ENCODE data around the gene NAT16.

Gene NAT16

DNA sequence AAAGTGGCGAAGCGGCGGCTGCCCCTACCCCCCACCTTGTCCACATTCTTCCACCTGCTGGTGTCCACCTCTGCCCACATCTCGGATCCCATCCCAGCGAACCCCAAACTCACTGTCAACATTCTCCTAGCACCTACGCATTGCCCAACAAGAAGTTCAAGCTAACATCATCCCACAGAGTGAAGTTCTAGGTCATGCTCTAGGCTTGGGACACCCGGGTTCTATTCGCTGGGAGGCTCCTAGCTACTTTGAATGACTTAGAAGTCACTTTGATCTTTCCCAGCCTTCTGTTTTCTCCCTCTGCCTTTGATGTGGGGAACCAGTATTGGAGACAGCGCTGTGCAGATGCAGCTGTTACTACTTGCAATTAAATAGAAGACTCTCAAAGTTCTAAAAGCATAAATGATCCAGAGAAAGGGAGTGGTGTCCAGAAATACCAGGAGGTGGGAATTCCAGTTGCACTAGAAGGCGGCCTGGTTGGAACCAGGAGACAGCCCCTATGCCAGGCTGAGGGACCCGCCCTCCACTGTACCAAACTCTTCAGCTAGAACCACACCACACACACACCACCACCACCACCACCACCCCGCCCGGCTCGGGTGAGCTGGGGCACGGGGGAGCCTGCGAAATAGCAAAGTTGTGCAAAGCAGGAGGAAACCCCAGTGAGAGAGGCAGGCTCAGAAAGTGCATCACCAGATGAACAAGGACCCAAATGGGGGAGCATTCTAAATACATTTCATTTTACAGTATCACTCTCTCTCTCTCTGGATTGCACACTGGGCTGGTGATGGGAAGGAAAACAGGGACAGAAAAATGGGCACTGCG is 9.3 kb downstream of the NAT16 start:
- no peak for DNase-seq (ENCODE audit: low read depth)

DNA sequence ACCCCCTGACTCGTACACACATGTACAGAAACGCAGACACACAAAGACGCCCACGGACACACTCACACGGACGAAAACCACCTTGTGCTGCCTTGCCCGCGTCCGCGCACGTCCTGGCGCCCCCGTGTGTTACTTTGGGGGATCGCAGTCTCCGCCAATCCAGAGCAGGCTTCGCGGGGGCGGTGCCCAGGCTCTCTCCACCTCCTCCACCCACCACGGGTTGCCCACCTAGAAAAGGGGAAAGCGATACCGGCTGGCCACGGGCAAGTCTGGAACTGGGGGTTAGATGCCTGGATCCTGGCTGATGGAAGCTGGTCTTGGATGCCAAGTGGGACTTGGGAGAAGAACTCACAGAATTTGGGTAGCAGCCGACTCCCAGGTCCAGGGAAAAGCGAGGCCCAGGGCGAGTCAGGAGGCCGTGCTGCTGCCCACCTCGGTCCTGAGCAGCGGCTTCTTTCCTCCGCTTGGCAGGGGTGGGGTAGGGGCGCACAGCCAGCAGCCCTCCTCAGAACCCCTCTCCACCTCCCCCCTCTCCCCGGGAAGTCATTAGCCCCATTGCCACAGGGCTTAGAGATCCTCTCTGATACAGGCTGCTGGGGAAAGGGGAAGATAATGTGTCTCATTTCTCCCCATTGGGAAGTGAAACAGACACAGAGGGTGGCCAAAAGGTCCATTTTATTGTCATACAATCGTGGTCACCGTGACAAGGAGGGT is 10.1 kb downstream of the NAT16 start:
- peak; percentile 57 for DNase-seq (ENCODE audit: low read depth)

DNA sequence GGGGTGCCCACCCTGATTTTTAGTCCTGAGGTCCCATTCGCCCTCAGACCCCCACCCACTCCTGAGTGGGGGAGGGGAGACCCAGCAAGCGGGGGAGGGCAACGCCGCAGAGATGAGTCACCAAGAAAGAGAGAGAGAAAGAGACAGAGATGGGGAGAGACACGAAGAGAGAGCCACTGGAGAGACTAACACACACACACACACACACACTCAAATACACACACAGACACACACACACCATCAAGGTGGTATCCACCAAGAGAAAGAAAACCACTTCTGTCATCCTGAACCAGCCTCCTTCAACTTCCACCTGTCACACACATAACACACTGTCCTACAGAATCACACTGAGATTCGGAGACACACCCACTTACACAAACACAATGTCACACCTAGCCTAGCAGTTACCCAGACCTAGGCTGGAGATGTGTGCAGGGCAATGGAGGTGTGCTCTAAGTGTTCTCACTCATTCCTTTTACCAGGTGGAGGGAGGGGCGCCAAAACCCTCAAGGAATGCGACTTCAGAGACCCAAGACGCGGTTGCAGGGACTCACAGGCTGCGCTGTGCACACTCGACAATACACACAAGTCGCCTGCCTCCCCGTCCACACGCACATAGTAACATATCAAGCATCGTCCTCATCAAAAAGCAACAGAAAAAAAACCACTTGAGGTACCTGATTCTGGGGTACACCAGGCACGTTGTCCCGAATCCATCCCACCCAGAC is 10.8 kb downstream of the NAT16 start:
- no peak for DNase-seq (ENCODE audit: low read depth)

DNA sequence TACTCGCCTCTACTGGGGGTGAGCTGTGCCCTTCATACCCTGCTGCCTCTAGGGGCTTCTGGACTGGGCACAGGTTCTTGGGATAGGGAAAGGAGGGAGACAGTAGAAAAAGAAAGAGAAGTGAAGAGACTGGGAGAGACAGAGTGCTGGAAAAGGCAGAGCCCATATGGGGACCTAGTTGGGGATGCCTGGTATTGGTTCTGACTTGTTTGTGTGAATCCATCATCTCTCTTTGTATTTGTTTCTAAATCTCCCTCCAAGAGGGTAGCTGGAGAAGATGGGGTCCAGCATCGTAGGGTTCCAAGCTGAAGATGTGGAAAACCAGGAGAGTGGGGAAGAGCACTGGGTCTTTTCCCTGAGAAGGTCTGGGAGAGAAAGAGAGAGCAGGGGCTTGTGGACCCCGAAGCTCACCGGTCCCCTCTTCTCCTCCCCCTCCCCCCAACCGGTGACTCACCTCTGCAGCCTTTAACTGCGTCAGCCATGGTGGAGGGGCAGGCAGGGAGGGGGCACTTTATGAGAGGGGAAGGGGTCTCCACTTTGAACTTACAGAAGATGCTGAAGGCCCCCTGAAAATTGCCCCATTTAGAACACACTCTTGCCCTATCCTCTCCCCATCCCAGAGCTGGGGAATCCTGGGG is 11.6 kb downstream of the NAT16 start:
- no peak for DNase-seq (ENCODE audit: low read depth)

DNA sequence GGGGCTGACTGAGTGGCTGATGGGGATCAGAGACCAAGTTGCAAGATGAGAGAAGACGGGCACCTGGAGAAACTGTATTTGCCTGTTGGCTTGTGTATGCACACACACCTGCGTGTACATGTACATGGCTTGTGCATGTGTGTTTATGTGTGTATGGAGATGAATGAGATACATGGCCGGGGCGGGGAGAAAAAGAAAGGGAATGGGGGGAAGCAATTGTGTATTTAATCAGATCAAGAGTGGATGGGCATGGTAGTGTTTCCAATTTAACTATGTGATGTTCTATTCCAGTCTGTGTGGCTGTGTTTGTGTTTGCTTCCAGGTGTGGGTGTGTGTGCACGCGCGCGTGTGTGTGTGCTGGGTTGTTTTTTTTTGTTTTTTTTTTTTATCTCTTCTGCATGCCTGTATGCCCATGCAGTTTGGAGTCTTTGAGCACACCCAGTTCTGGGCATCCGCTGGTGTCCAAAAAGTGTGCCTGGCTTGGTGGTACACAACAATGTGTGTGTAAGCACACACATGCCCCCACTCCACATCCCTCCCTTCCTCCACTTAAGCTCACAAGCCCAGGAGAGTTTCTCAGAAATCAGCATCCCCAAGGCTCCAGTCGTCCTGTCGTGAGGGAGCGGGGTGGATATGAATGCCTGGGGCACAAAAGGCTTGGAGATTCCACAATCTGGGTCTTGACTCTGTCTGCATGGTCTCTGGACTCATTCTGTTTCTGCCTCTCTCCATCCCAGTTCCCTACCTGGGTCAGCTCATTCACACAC is 12.3 kb downstream of the NAT16 start:
- no peak for DNase-seq (ENCODE audit: low read depth)

DNA sequence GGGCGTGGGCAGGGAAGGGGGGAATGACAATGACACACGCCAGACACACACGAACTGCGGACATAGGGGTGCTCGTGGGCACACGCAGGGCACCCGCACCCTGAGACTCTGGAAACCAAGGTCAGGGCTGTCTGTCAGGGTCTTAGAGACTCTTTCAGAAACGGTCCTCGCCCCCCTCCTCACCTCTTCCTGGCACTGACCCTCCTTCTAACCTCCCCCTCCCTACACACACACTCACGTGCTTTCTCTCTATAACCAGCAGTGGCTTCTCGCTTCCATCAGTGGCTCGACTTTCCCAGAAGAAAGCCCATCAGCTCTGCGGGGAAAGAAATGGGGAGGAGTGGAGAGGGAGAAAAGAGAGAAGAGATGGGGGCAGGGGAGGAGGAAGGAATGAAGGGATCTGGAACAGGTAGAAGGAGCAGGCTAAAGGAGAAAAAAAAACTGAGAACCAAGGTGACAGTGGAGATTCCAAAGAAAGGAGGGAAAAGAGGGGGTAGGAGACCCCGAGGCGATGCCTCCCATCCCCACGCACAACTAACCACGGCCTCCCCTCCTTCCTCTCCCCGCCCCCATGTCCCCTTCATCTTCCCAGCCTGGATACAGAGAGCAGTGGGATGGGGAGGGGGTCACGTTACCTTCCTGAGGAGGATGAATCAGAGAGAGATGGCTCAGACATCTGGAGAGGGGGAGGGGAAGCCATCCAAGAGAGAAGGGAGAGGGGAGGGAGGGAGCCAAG is 13.0 kb downstream of the NAT16 start:
- DNase-seq (ENCODE audit: low read depth) = peak; percentile 44

DNA sequence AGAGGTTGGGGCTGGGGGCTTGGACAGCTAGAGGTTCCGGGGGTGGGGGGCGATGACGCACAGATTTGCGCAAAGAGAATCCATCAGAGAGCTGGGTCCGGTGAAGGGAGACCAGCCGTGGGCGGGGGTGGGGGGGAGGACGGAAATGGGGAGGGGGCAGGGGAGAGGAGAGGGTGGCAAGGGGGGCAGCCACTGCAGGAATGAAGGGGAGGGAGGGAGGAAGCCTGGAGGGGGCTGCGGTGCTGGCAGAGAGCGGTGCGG is 13.5 kb downstream of the NAT16 start:
- DNase-seq (ENCODE audit: low read depth) = no peak

DNA sequence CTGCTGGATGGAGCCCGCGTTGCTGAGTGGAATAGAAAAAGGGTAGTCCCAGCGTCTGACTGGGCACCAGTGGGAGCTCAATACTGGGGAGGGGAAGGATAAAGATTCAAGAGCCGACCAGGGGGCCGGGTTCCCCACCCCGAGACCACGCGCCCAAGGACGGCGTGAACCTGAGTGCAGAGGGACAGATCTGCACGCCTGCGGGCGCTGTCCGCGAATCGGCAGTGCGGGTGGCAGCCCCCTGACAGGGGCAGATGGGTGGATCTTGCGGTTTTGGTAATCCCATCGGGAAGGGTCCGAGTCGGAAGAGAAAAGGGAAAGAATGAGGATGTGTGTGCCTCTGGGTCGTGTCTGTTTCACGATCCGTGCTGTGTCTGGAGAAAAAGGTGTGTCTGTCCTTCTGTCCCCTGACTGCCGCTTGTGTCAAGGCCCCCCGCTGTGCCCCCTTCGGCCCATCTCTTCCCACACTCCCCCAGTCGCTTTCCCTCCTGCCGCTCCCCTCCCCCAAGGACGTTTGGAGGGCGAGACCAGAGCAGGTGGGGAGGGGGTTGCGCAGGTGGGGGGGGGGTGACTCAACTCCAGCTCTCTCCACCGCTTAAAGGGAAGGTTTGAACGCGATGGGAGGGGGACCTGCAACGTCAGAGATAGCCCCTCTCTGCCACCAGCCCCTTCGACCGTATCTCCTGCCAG is 14.0 kb downstream of the NAT16 start:
- DNase-seq (ENCODE audit: low read depth) = no peak

DNA sequence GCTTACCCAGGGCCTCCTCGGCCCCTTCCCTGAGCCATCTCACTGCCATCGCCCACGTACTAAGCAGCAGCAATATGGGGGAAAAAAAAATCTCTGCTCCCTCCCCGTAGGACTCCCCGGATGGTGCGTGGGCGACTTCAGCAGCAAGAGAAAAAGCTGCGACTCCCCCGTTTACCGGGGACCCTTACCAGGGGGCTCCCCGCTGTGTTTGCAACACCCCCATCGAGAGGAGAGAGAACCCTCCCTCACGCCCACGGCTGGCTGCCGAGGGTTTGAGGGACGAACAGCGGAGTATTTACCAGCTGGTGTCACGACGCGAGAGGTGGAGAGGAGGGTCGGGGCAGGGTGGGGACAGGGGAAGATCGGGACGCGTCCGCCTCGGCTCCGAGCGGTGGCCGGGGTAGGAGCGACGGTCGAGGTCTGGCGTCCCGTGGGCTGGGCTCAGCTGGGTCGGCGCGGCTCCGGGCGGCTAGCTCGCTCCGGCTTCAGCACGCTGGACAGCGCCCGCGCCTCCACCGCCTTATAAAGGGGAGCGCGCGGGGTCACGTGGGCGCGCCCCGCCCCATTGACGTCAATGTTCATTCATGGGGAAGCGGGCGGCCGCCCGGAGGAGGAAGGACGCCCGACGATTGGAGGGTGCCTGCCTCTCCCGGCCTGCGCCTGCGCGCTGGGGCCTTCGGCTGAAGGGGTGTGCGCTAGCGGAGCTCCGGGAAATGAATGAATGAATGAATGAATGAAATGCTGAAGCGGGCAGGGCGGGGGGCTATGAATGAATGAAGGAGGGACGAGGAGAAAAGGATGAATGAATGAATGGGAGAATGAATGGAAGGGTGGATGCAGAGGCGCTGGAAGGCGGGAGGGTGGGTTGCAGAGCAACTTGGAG is 14.8 kb downstream of the NAT16 start, which contains the start of gene VGF:
TSS of gene VGF (minus strand) at position 495 of the 883 bp plus-strand sequence. CDS start 726 bp downstream, outside the sequence.
- peak; percentile 82 for DNase-seq (ENCODE audit: low read depth)

DNA sequence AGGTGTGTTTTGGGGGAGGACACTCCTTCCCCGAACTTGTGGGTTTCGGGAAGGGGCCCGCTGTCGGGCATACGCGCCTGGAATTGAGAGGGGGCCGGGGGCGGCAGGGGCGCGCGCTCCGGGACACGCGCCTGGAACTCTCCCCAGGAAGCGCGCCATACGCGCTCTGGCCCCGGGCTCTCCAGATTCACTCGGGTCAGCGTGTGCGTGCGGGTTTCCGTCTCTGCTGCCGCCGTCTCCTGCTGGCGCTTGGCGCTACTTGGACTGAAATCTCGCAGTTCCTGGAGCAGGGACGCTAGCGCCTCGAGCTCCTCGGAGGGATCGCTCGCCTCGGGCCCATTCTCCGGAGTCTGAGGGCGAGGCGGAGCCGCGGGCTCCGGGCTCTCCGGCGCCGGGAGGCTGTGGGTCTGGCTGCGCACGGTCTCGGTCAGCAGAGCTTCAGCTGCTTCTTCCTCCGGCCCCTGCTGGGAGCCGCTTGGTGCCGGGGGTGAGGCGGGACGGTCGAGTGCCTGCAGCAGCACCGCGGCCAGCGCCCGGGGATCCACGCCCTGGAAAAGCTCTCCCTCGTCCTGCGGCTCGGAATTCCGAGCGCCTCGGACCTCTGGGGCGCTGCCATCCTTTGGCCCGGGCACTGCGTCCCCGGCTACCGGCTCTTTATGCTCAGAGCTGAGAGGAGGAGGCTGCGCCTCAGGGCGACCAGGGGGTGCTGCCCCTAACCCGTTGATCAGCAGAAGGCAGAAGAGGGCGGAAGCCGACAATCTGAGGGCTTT is 15.8 kb downstream of the NAT16 start:
- DNase-seq (ENCODE audit: low read depth) = peak; percentile 52

DNA sequence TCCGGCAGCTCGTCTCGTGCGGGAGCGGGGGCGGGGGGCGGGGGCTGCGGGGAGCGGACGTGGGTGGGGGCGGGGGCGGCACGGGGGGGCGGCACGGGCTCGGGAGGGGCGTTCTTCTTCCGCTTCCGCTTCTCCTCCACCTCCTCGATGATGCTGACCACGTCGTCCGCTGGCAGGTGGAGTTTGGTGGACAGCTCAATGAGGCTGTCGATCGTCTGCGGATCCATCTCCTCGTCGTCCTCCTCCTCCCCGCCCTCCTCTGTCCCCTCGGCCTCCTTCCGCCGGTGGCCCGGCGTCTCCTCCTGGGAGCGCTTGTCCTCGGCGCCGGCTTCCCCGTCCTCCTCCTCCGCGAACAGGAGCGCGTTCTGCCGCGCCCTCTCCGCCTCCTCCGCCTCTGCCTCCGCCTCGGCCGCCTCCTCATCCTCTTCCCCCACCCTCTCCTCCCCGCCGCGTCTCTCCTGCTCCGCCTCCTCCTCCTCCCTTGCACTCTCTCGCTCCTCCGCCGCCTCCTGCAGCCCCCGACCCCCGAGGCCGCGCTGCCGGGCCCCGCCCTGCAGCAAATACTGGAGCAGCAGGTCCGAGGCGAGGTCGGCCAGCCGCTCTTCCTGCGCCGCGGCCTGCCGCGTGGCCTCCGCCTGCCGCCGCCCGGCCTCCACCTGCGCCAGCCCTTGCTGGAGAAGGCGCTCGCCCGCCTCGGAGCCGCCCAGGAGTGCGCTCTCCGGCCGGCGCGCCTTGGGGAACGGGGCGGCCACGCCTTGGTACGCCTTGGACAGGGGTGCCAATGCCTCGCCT is 16.6 kb downstream of the NAT16 start:
- no peak for DNase-seq (ENCODE audit: low read depth)

DNA sequence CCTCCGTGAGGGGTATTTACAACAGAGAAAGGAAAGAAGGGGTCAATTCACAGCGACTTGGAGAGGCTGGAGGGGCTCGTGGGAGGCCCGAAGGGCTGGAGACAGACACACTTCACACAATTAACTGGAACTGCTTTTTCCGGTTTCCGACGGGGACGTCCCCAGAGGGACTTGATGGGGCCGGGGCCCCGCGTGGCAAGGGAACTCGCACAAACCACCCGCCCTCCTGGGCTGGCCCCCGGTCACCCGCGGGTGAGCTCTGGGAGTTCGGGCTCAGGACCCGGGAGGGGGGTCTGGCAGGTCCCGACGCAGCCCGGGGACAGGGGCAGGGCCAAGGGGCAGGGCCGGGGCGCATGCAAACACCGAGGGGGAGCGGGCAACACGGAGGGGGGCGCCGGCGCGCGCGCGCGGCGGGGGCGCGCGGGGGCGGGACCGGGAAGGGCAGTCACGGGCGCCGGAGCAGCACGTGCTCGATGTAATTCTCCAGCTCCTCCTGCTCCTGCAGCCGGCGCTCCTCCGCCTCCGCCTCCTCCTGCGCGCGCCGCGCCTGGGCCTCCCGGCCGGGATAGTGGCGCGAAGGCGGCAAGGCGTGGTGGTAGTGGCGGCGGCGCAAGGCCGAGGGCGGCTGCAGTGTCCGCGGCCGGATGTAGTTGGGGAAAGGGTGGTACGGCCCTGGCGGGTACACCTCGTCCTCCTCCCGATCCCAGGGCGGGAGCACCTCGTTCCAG is 17.4 kb downstream of the NAT16 start:
- DNase-seq (ENCODE audit: low read depth) = peak; percentile 40

DNA sequence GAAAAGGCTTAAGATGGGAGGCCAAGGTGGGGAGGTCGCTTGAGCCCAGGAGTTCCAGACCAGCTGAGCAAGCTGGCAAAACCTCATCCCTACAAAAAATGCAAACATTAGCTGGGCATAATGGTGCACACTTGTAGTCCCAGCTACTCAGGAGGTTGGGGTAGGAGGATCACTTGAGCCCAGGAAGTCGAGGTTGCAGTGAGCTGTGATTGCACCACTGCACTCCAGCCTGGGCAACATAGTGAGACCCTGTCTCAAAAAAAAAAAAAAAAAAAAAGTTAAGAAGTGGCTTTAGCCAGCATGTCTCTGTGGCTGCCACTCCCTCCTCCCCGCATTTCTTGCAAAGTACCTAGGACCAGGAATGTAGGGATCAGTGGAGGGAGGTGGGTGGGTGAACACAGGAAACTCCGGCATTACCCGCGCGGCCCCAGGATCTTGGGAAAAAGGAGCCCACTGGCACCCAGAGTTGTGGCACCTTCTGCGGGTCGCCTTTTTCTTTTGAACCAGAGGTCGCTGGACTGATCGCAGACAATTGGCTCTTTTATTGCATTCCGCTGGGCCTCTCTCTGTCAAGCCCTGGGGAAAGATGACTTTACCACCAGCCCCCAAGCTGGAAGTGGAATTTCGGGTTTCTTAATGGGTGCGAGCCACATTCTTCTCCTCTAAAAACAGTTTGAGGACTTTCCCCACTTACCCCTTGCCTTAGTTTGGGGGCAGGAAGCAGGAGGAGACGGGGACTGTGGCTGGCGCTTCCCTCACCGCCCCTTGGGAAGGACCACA is 18.2 kb downstream of the NAT16 start:
- no peak for DNase-seq (ENCODE audit: low read depth)

DNA sequence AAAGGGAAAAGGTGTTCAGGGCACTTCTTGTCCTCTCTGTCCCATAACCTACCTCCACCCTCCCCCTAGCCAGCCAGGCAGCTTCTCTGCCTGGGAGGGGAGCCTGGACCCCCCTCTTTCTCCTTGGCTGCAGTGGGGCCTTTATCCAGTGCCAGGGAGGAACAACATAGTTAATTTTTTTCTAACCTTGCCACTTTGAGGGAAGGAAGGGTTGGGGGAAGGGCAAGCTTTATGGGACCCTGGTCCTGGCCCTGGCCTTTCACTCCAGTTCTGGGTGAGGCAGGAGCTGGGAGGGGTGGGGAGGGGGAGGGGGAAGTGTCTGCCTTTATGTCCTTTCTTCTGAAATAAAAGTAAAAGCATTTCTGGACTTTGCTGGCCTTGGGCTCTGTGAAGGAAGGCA is 19.2 kb downstream of the NAT16 start:
- no peak for DNase-seq (ENCODE audit: low read depth)

DNA sequence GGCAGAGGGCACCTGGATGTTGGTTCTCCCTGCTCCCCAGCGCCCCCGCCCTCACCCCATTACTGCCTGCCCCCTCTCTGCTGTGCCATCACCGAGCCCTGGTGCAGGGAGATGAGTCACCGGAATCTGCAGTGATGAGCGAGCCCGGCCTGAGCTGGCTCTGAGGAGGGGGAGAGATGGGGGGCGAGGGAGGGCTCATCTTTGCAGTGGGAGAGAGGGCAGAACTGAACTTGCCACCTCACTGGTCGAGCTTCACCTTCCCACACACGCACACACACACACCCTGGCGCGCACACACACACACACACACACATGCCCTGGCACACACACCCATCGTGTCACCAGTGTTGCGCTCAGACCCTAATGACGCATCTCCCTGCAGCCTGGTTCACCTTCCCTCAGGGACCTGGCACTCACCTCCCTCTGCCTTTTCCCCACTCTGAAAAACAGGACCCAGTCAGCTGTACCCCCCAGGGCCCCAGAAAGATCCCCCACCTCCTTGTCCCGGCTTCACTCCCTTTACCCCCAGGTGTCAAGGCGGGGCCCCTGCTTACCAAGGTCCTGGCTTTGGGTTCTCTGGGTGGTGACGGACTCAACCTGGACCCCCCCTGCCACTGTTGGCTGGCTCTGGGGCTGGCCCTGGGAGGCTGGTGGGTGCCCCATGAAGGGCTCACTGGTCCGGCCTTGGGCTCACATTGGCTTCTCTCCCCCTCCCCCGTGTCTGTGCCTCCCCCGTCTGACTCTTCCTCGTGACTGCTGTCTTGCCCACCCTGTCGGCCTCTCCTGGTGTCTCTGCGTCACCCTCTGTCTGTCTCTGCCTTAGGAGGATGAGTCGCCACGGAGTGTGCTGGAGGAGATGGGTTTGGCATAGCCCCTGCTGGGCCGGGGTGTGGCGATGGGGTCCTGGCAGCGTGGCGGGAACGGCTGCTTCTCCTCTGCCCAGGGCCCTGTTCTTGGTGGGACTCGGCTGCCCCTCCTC is 20.1 kb downstream of the NAT16 start:
- peak; percentile 58 for DNase-seq (ENCODE audit: low read depth)
